ENCODE data around the gene B3GNT9.
"Not testable (repeated sequence)": the region's sequence is repeated elsewhere in the genome, so short reads cannot be mapped to it uniquely, and the experiment has no call there.

- TF ChIP-seq NFRKB (IDR thresholded peaks at IDR 0.05); FOXA1 (IDR thresholded peaks at IDR 0.05); FOXK2 (IDR thresholded peaks at IDR 0.05); TARDBP (IDR thresholded peaks at IDR 0.05); CTBP1 (IDR thresholded peaks at IDR 0.05; ENCODE audit: borderline replicate concordance); SP1 (IDR thresholded peaks at IDR 0.05); LEF1 (IDR thresholded peaks at IDR 0.05; ENCODE audit: borderline replicate concordance); ELF4 (IDR thresholded peaks at IDR 0.05): not testable (repeated sequence)
Observed at GRCh38 chr16:67122799-67123198, 28.0 kb downstream of the B3GNT9 start.
